ENCODE data around the gene GNMT.
"Not testable (repeated sequence)": the region's sequence is repeated elsewhere in the genome, so short reads cannot be mapped to it uniquely, and the experiment has no call there.

Gene GNMT

GRCh38 chr6:42993445-42993844 lies 32.9 kb downstream of the GNMT start:
- H2AFZ ChIP-seq (ENCODE audit: low read depth, low read length, severe bottlenecking) = no peak overlapping the region
- H3F3A ChIP-seq (ENCODE audit: insufficient read depth) = peaks cover 6% of the 10 kb centered on the region
- H3K27ac ChIP-seq (ENCODE audit: low read depth, low read length) = no peak overlapping the region
- no peaks in the 10 kb centered on the region for H3K27me3 ChIP-seq (ENCODE audit: low read length)
- no peak overlapping the region for H3K4me2 ChIP-seq (ENCODE audit: low read depth, low read length, poor library complexity, severe bottlenecking)
- no peak for TF ChIP-seq CTCF (IDR thresholded peaks at IDR 0.05; ENCODE audit: insufficient read depth, low read length, poor library complexity, severe bottlenecking)
- no peak for TF ChIP-seq EZH2phosphoT487 (conservative IDR thresholded peaks at IDR 0.05; ENCODE audit: low read length)
- no peaks in the 10 kb centered on the region for H3K9me2 ChIP-seq (replicated peaks; ENCODE audit: insufficient read depth, low read length)
- no peaks in the 10 kb centered on the region for H3K79me2 ChIP-seq (ENCODE audit: insufficient read depth, low read length)
- H3K9ac ChIP-seq (ENCODE audit: low read length) = no peak overlapping the region
- H4K20me1 ChIP-seq (ENCODE audit: low read depth, low read length) = no peaks in the 10 kb centered on the region
- no peaks in the 10 kb centered on the region for H3K36me3 ChIP-seq (ENCODE audit: low read length)
- H3K9me3 ChIP-seq (ENCODE audit: insufficient read depth, low read length) = no peaks in the 10 kb centered on the region
- H3K4me3 ChIP-seq (ENCODE audit: insufficient read depth, low read length, poor library complexity, severe bottlenecking) = no peak overlapping the region

- Histone ChIP-seq H2AFZ (ENCODE audit: low read depth, low read length, severe bottlenecking) (no peak overlapping the region), H4K20me1 (ENCODE audit: low read depth, low read length) (no peaks in the 10 kb centered on the region), H3K9me2 (replicated peaks; ENCODE audit: insufficient read depth, low read length) (no peaks in the 10 kb centered on the region), H3K9me3 (ENCODE audit: insufficient read depth, low read length) (no peaks in the 10 kb centered on the region), H3K4me2 (ENCODE audit: low read depth, low read length, poor library complexity, severe bottlenecking) (no peak overlapping the region), H3K4me3 (ENCODE audit: insufficient read depth, low read length, poor library complexity, severe bottlenecking) (no peak overlapping the region), H3K36me3 (ENCODE audit: low read length) (no peaks in the 10 kb centered on the region), H3K79me2 (ENCODE audit: insufficient read depth, low read length) (no peaks in the 10 kb centered on the region), H3F3A (ENCODE audit: insufficient read depth) (peaks cover 6% of the 10 kb centered on the region), H3K27me3 (ENCODE audit: low read length) (no peaks in the 10 kb centered on the region), H3K27ac (ENCODE audit: low read depth, low read length) (no peak overlapping the region), H3K9ac (ENCODE audit: low read length) (no peak overlapping the region)
- no peak for TF ChIP-seq CTCF (IDR thresholded peaks at IDR 0.05; ENCODE audit: insufficient read depth, low read length, poor library complexity, severe bottlenecking)
- no peak for TF ChIP-seq EZH2phosphoT487 (conservative IDR thresholded peaks at IDR 0.05; ENCODE audit: low read length)
Measured at GRCh38 chr6:42996513-42996912, 36.0 kb downstream of the GNMT start.

- H2AFZ ChIP-seq (ENCODE audit: low read depth, low read length, severe bottlenecking); H3K9me3 ChIP-seq (ENCODE audit: insufficient read depth, low read length): not testable (repeated sequence)
Measured at GRCh38 chr6:42998205-42998604, 37.7 kb downstream of the GNMT start.

GRCh38 chr6:43001843-43002242 lies 41.3 kb downstream of the GNMT start:
- no peaks in the 10 kb centered on the region for H3K36me3 ChIP-seq (ENCODE audit: low read length)
- H4K20me1 ChIP-seq (ENCODE audit: low read depth, low read length) = no peaks in the 10 kb centered on the region
- no peak overlapping the region for H2AFZ ChIP-seq (ENCODE audit: low read depth, low read length, severe bottlenecking)
- no peak overlapping the region for H3K4me3 ChIP-seq (ENCODE audit: insufficient read depth, low read length, poor library complexity, severe bottlenecking)
- no peaks in the 10 kb centered on the region for H3K9me2 ChIP-seq (replicated peaks; ENCODE audit: insufficient read depth, low read length)
- H3K9ac ChIP-seq (ENCODE audit: low read length) = no peak overlapping the region
- H3K4me2 ChIP-seq (ENCODE audit: low read depth, low read length, poor library complexity, severe bottlenecking) = no peak overlapping the region
- no peaks in the 10 kb centered on the region for H3K27me3 ChIP-seq (ENCODE audit: low read length)
- TF ChIP-seq EZH2phosphoT487 (conservative IDR thresholded peaks at IDR 0.05; ENCODE audit: low read length) = no peak
- no peak for TF ChIP-seq CTCF (IDR thresholded peaks at IDR 0.05; ENCODE audit: insufficient read depth, low read length, poor library complexity, severe bottlenecking)
- peaks cover 3% of the 10 kb centered on the region; the same call in 1 of the 2 replicates for H3F3A ChIP-seq (ENCODE audit: insufficient read depth)
- no peak overlapping the region for H3K27ac ChIP-seq (ENCODE audit: low read depth, low read length)
- H3K79me2 ChIP-seq (ENCODE audit: insufficient read depth, low read length) = no peaks in the 10 kb centered on the region
- no peaks in the 10 kb centered on the region for H3K9me3 ChIP-seq (ENCODE audit: insufficient read depth, low read length)

More at GRCh38 chr6:42998205-42998604, 37.7 kb downstream of the GNMT start:
- H3K9me2 ChIP-seq (replicated peaks; ENCODE audit: insufficient read depth, low read length); H3K27ac ChIP-seq (ENCODE audit: low read depth, low read length); H3K27me3 ChIP-seq (ENCODE audit: low read length); H3K4me3 ChIP-seq (ENCODE audit: insufficient read depth, low read length, poor library complexity, severe bottlenecking); H3K4me2 ChIP-seq (ENCODE audit: low read depth, low read length, poor library complexity, severe bottlenecking); H3K36me3 ChIP-seq (ENCODE audit: low read length); H3K79me2 ChIP-seq (ENCODE audit: insufficient read depth, low read length); H3K9ac ChIP-seq (ENCODE audit: low read length); H4K20me1 ChIP-seq (ENCODE audit: low read depth, low read length); H3F3A ChIP-seq (ENCODE audit: insufficient read depth): not testable (repeated sequence)
